ENCODE measurements around the gene NSMF. TPM values are rescaled to one million over a fixed set of nuclear protein-coding genes. Genes with fewer than 3 reads are reported as not detected.

The NSMF gene
- total and polyA plus RNA-seq, 12 donors = 5.3 to 29.3 (median 10.9) TPM

DNA sequence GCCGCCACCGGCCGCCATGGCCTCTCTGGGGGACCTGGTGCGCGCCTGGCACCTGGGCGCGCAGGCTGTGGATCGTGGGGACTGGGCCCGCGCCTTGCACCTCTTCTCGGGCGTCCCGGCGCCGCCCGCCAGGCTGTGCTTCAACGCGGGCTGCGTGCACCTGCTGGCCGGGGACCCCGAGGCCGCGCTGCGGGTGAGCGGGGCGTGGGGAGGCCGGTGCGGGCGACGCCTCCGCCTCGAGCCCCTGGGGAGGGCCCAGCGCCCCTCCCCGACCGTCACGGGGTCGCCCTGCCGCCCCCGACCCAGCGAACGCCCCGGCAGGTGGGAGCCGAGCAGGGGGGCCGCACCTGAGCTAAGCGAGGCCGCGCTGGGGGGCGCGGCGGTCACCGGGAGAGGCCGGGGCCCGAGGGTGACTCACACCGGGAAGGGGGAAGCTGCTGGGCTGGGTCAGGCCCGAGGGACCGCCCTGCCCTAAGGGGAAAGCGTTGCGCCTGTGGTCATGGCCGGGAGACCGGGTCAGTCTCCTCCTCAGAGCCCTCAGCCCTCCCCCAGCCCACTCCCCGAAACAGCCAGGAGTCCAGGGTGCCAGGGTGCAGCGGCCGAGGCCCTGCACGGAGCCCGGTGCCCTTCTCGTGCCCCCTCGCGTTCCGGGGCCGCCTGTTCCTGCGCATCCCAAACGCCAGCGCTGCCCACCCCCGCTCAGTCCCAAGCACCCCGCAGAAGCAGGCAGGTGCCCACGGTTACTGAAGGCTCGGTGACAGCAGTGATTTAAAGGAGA is 35.4 kb downstream of the NSMF start:
- peak overlapping the region; percentile 28 to 99 (median 96) for H3K4me3 ChIP-seq
- peak overlapping the region in 9 of 10 donors; percentile 43 to 92 (median 89) for H3K27ac ChIP-seq
- H3K36me3 ChIP-seq = peaks cover 0 to 8% (median 0%) of the 10 kb centered on the region in 9 donors
- 16 to 27% methylated on average over 47 to 77 of the region's 77 CpGs for WGBS, 2 donors
- H3K4me1 ChIP-seq = peaks cover 8 to 41% (median 23%) of the 10 kb centered on the region in 9 donors
- intact Hi-C loops (cut with DNase I) = loop anchor here in 4 of 10 donors (1.0 to 10.0 kb wide), 4 partner anchors 21 to 101 kb away; partner anchors contain the start of gene NSMF (in 1 of the 4)
- ATAC-seq (peak in 7 of 8 donors; percentile 11 to 36 (median 22)), DNase-seq (no peak)
- no peaks in the 10 kb centered on the region for H3K27me3 ChIP-seq
- TF ChIP-seq, protein P1, sequence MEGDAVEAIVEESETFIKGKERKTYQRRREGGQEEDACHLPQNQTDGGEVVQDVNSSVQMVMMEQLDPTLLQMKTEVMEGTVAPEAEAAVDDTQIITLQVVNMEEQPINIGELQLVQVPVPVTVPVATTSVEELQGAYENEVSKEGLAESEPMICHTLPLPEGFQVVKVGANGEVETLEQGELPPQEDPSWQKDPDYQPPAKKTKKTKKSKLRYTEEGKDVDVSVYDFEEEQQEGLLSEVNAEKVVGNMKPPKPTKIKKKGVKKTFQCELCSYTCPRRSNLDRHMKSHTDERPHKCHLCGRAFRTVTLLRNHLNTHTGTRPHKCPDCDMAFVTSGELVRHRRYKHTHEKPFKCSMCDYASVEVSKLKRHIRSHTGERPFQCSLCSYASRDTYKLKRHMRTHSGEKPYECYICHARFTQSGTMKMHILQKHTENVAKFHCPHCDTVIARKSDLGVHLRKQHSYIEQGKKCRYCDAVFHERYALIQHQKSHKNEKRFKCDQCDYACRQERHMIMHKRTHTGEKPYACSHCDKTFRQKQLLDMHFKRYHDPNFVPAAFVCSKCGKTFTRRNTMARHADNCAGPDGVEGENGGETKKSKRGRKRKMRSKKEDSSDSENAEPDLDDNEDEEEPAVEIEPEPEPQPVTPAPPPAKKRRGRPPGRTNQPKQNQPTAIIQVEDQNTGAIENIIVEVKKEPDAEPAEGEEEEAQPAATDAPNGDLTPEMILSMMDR (IDR thresholded peaks at IDR 0.05) = peak in 5 of 9 donors; percentile 11 to 45 (median 37)
- H3K9me3 ChIP-seq = no peaks in the 10 kb centered on the region

DNA sequence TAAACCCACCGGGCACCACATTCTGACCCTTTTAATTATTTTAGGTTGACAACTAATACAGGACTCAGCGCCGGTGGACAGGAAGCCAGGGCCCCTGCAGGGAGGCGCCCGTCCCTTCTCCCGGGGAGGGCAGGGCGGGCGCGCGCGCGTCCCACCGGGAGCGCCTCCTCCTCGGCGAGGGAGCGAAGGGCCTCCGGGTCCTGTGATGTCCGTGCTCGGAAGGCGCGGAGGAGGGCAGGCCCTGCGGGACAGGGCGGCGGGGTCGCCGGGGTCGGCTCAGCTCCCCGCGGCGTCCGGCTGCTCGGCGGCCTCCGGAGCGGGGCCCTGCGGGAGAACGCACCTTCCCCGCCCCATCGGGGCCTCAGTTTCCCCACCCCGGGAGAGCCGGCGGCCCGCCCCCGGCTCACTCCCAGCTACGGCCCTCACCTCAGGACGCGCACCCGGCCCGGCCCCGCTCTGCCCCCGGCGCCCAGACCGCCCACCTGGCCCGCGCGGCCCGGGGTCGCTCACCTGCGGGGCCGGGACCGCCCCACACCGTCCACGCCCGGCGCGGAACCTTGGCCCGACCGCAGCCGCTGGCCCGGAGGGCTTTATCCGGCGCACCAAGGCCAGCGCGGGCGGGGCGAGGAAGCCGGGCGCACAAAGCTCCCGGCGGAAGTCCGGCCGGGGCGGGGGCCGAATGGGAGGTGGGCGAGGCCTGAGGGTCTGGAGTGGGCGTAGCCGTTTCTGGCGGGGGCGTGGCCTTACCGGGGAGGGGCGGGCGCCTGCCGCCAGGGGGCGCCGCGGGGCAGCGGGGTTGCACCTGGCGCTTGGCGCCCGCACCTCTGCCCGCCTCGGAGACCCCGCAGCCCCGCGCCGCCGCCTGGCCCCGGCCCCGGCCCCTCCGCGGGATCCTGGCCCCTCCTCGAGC is 36.3 kb downstream of the NSMF start, which contains the start of the genes EXD3 and NOXA1:
Gene EXD3 (minus strand): TSS at position 559 of the 910 bp plus-strand sequence. CDS start 27,805 bp downstream, outside the sequence.
Gene NOXA1 (plus strand): TSS at position 790 of the 910 bp plus-strand sequence. CDS start 137 bp downstream, outside the sequence.
- Histone ChIP-seq H3K27ac (peak within 1 kb of the TSS; percentile 53 to 92 (median 89)), H3K36me3 (peaks cover 0 to 8% (median 0%) of the 10 kb centered on the region in 9 donors), H3K27me3 (no peaks in the 10 kb centered on the region), H3K9me3 (no peaks in the 10 kb centered on the region), H3K4me3 (peak within 1 kb of the TSS; percentile 92 to 99 (median 97)), H3K4me1 (peaks cover 8 to 44% (median 23%) of the 10 kb centered on the region in 9 donors)
- DNase-seq = peak; percentile 93 to 97
- TF ChIP-seq, protein P1 (IDR thresholded peaks at IDR 0.05) = peak; percentile 35 to 88 (median 56)
- WGBS, 2 donors = 0 to 1% methylated on average over 68 to 113 of the region's 113 CpGs
- peak; percentile 93 to 97 (median 96) for ATAC-seq
- intact Hi-C loops (cut with DNase I) = loop anchor here in 4 of 10 donors (1.0 to 10.0 kb wide), 4 partner anchors 22 to 102 kb away; partner anchors contain the start of gene NSMF (in 1 of the 4)

DNA sequence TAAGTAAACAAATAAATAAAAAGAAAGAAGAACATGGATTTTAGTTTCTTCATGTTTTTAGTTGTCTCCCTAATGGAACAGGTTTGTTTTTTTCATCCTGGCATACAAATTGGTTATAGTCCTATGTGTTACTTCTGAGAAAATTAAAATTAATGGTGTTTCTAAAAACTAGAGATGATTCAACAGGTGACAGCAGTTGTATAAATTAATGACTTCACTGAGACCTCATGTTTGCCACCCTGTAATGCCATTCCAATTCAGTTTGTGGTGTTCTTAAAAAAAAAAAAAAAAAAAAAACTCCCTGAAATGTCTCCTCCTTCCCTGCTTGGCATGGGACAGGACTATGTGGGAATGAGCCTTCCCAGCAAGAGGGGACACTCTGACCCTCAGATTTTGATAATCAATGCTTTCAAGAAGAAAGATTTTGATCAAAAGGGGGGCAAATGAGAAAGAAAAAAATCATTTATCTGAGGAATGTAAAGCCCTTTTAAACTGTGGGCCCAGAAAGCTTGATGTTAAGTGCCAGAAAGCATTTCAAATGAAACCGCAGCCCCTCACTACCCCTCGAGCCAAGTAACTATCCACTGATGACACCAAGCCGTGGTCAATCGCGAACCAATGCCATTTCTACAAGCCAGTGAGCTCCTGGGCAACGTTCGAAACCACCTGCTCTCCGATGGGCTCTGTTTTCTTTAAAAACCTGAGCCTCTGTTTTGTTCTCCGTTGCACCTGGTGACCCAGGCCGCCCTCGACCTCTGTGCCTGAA is 37.1 kb downstream of the NSMF start:
- no peak for ATAC-seq
- no peak for DNase-seq
- WGBS, 2 donors = 4% methylated on average over 11 of the region's 11 CpGs

More for the DNA sequence above, 37.1 kb downstream of the NSMF start:
- Histone ChIP-seq H3K4me3 (peak overlapping the region; percentile 92 to 99 (median 97)), H3K27ac (peak overlapping the region in 9 of 10 donors; percentile 83 to 92 (median 88)), H3K9me3 (no peaks in the 10 kb centered on the region), H3K27me3 (no peaks in the 10 kb centered on the region), H3K36me3 (peaks cover 0 to 8% (median 0%) of the 10 kb centered on the region in 9 donors), H3K4me1 (peaks cover 8 to 46% (median 23%) of the 10 kb centered on the region in 9 donors)
- intact Hi-C loops (cut with DNase I) = loop anchor here in 3 of 10 donors (2.0 to 10.0 kb wide), 3 partner anchors 23 to 103 kb away; partner anchors contain the start of gene NSMF (in 1 of the 3)
- TF ChIP-seq, protein P1 (IDR thresholded peaks at IDR 0.05) = no peak
